Transverse colon (tissue), 4 donors: ENCODE data around the gene TICRR. TPM values are rescaled to one million over a fixed set of nuclear protein-coding genes. Genes with fewer than 3 reads are reported as not detected.
A peak's percentile ranks its signal among the peaks of the same experiment; 100 is the strongest.

Experiments
- DNase-seq: peaks from one replicate; pipeline ENCODE4 v3.0.0-alpha.2; 2019
- H3K27ac ChIP-seq, 4 donors: fragments of 200-600 bp; sonication (generic); 2 replicates each; pipeline ENCODE4 v1.5.1; 2016 to 2018; ENCODE audit warnings: inconsistent platforms in 4 of 4
- H3K27me3 ChIP-seq: fragments of 200-600 bp; sonication (generic); 2 replicates; pipeline ENCODE4 v1.5.1; 2017; ENCODE audit warnings: inconsistent platforms
- H3K36me3 ChIP-seq, 4 donors: fragments of 200-600 bp; sonication (generic); 2 replicates each; pipeline ENCODE4 v1.5.1; 2017 to 2019; ENCODE audit warnings: inconsistent platforms in 4 of 4
- H3K4me1 ChIP-seq, 4 donors: fragments of 200-600 bp; sonication (generic); 2 replicates each; pipeline ENCODE4 v1.5.1; 2017 to 2020; ENCODE audit warnings: inconsistent platforms in 4 of 4
- H3K4me3 ChIP-seq, 4 donors: fragments of 200-600 bp; sonication (generic); 1 replicate in 1 of 4; 2 replicates in 3 of 4; pipeline versions ENCODE4 v1.5.1 to v1.6.1; 2017 to 2019; ENCODE audit warnings: inconsistent platforms in 4 of 4
- H3K9me3 ChIP-seq, 2 donors: fragments of 200-600 bp; sonication (generic); 2 replicates each; pipeline ENCODE4 v1.5.1; 2017 to 2019; ENCODE audit warnings: inconsistent platforms in 2 of 2
- EP300 ChIP-seq: sonication (generic); formaldehyde crosslinking; IDR thresholded peaks from one replicate; pipeline ENCODE4 v1.6.1; 2017; ENCODE audit warnings: antibody characterized with exemption, low read depth
- POLR2A ChIP-seq: fragments of 450-650 bp; IDR thresholded peaks from one replicate; pipeline ENCODE4 v1.6.1; 2016; ENCODE audit warnings: antibody characterized with exemption, mild to moderate bottlenecking, moderate library complexity
- POLR2AphosphoS5 ChIP-seq, 3 donors: sonication (generic); formaldehyde crosslinking; IDR thresholded peaks; one replicate each; pipeline ENCODE4 v1.6.1; 2016; ENCODE audit warnings: antibody characterized with exemption in 3 of 3
- WGBS, 2 donors: methylation state at CpG; one replicate each; pipeline ENCODE4 v1.1.5; 2018; ENCODE audit warnings: low coverage in 1 of 2; 5-methylcytosine and 5-hydroxymethylcytosine counted together
- in situ Hi-C, 4 donors: fragments of 200-750 bp; cut with MboI; loops; one replicate each; pipeline versions ENCODE4 v1.15.0 to v1.15.1; 2017; ENCODE audit warnings: low sequenced_read_pairs in 3 of 4, low pct_ligation_motif_present in 1 of 4, low pct_unique_long_range_greater_than_20kb in 1 of 4
- intact Hi-C: fragments of 100-400 bp; cut with DNase I; formaldehyde crosslinking; loops from one replicate; pipeline ENCODE4 v1.15.1; 2023; ENCODE audit warnings: low total_unique reads
- total RNA-seq, 4 donors: library from RNA; depleted of rRNA; stranded (reverse); fragments of >200 nt; gene quantifications; one replicate each; pipeline ENCODE4 v1.1.0, GENCODE V29; 2016
- TF ChIP-seq, protein P1 (sequence below), 5 experiments: fragments of 200-600 bp in 3 of 5; fragments of 450-650 bp in 2 of 5; sonication (generic) in 3 of 5; IDR thresholded peaks; 1 replicate in 2 of 5; 2 replicates in 3 of 5; pipeline ENCODE4 v1.5.1; 2016 to 2017; ENCODE audit warnings: antibody characterized with exemption in 5 of 5, inconsistent platforms in 3 of 5, mild to moderate bottlenecking in 2 of 5, moderate library complexity in 1 of 5

The TICRR gene, protein sequence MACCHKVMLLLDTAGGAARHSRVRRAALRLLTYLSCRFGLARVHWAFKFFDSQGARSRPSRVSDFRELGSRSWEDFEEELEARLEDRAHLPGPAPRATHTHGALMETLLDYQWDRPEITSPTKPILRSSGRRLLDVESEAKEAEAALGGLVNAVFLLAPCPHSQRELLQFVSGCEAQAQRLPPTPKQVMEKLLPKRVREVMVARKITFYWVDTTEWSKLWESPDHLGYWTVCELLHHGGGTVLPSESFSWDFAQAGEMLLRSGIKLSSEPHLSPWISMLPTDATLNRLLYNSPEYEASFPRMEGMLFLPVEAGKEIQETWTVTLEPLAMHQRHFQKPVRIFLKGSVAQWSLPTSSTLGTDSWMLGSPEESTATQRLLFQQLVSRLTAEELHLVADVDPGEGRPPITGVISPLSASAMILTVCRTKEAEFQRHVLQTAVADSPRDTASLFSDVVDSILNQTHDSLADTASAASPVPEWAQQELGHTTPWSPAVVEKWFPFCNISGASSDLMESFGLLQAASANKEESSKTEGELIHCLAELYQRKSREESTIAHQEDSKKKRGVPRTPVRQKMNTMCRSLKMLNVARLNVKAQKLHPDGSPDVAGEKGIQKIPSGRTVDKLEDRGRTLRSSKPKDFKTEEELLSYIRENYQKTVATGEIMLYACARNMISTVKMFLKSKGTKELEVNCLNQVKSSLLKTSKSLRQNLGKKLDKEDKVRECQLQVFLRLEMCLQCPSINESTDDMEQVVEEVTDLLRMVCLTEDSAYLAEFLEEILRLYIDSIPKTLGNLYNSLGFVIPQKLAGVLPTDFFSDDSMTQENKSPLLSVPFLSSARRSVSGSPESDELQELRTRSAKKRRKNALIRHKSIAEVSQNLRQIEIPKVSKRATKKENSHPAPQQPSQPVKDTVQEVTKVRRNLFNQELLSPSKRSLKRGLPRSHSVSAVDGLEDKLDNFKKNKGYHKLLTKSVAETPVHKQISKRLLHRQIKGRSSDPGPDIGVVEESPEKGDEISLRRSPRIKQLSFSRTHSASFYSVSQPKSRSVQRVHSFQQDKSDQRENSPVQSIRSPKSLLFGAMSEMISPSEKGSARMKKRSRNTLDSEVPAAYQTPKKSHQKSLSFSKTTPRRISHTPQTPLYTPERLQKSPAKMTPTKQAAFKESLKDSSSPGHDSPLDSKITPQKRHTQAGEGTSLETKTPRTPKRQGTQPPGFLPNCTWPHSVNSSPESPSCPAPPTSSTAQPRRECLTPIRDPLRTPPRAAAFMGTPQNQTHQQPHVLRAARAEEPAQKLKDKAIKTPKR (N-terminal part only)
- 1 to 10 TPM in 1 of 4 donors, under 1 TPM in 2, not detected in 1; 0.27 to 1.4 (median 0.95) TPM for total RNA-seq

DNA sequence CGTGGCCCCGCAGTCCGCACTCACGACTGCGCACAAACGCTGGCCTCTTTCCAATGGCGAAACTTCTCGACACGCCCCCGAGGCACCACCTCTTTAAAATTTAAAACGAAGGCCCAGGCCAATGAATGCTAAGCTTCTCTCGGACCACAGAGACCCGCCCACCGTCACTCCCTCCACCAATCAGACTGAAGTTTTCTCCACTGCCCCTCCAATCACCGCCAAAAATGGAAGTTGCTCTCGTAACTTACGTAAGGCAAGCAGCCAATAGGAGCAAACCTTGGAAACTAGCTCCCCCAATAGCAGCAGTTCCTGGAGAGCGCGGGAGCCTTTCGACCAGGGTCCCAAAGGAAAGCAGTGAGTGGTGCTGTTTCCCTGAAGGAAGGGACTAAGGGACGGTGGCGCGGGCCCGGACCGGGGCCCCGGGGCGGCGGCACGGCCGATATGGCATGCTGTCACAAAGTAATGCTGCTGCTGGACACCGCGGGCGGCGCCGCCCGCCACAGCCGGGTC lies at the start of gene TICRR:
Gene TICRR (plus strand): TSS at position 324 of the 510 bp plus-strand sequence. CDS start 118 bp downstream, at position 442.
- H3K9me3 ChIP-seq, result no peaks in the 10 kb centered on the region
- H3K4me3 ChIP-seq, result peak within 1 kb of the TSS; percentile 61 to 93 (median 77)
- H3K36me3 ChIP-seq, result no peaks in the 10 kb centered on the region
- DNase-seq, result peak; percentile 97
- H3K4me1 ChIP-seq, result peaks cover 4 to 15% (median 9%) of the 10 kb centered on the region in 4 donors
- TF ChIP-seq POLR2A (no peak), EP300 (no peak), POLR2AphosphoS5 (IDR thresholded peaks at IDR 0.05) (peak in 1 of 3 donors; percentile 33)
- TF ChIP-seq, protein P1, sequence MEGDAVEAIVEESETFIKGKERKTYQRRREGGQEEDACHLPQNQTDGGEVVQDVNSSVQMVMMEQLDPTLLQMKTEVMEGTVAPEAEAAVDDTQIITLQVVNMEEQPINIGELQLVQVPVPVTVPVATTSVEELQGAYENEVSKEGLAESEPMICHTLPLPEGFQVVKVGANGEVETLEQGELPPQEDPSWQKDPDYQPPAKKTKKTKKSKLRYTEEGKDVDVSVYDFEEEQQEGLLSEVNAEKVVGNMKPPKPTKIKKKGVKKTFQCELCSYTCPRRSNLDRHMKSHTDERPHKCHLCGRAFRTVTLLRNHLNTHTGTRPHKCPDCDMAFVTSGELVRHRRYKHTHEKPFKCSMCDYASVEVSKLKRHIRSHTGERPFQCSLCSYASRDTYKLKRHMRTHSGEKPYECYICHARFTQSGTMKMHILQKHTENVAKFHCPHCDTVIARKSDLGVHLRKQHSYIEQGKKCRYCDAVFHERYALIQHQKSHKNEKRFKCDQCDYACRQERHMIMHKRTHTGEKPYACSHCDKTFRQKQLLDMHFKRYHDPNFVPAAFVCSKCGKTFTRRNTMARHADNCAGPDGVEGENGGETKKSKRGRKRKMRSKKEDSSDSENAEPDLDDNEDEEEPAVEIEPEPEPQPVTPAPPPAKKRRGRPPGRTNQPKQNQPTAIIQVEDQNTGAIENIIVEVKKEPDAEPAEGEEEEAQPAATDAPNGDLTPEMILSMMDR (IDR thresholded peaks at IDR 0.05), result no peak
- intact Hi-C loops (no loop called here), in situ Hi-C loops (no loop called here)
- H3K27ac ChIP-seq, result peak within 1 kb of the TSS in 3 of 4 donors; percentile 46 to 64 (median 62)
- WGBS, 2 donors, result 0 to 1% methylated on average over 1 to 31 of the region's 37 CpGs
- H3K27me3 ChIP-seq, result no peaks in the 10 kb centered on the region

DNA sequence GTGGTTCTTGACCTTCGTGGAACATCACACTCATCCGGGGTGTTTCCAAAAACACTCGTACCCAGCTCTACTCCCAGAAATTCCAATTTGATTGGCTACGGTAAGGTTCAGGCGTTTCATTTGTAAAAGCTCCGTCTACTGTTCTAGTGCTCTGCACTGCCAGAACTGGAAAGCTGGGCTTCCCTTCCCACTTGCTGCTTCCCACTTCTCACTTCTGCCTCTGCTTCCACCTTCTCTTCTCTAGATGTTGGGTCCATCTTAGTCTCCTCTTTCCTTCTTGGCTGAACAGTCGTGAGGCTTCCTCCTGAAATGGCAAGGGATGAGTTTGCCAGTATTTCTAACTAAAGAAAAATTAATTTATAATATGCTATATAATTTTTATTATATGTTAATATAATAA lies 49.1 kb upstream of the TICRR start:
- no peaks in the 10 kb centered on the region for H3K27me3 ChIP-seq

DNA sequence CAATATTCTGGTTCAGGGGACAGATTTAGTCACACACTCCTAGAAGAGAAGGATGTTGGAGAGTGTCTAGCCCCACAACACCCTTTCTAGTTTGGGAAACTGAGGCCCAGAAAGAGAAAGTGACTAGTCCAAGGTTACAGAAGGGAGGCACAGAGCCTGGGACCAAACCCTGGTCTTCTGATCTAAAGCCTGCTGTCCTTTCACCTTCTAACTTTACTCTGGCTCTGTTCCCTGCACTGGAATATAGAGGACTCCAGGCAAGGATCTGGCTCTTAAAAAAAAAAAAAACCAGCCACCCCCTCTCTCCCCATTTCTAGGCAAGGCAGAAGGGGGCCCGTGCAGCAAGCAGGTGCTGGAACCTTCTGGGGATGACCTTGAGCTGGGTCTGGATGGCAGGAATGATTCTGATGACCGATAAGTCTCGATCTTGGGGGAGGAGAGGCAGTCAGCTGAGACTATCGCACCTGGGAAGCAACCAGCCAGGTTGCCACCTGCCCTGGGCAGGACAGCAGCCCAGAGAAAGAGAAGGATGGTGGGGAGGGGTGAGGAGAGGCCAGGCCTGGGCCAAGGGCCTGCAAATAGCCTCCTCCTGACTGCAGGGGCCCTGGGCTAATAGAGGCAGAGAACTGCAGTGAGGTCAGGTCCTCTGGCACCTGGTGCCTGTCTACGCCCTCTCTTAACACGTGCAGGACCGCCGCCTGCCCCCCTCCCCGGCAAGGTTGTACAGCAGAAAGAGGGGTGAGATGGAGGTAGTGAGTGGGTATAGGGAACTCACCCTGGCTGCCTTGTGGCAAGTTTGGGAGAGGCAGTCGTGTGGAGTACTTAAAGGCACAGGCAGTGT lies 48.4 kb upstream of the TICRR start:
- in situ Hi-C loops (no loop called here), intact Hi-C loops (no loop called here)
- Histone ChIP-seq H3K27ac (no peak overlapping the region), H3K4me1 (no peaks in the 10 kb centered on the region), H3K9me3 (no peaks in the 10 kb centered on the region), H3K4me3 (no peak overlapping the region), H3K36me3 (no peaks in the 10 kb centered on the region), H3K27me3 (no peaks in the 10 kb centered on the region)
- no peak for DNase-seq
- 82% methylated on average over 10 of the region's 10 CpGs; no CpG with 5 or more reads in 1 of the 2 donors for WGBS, 2 donors
- TF ChIP-seq, protein P1 (IDR thresholded peaks at IDR 0.05), result no peak
- TF ChIP-seq POLR2AphosphoS5 (IDR thresholded peaks at IDR 0.05) (no peak), POLR2A (no peak)

More for the DNA sequence above, 49.1 kb upstream of the TICRR start:
- TF ChIP-seq POLR2AphosphoS5 (IDR thresholded peaks at IDR 0.05), result no peak
- TF ChIP-seq, protein P1 (IDR thresholded peaks at IDR 0.05), result no peak
- Histone ChIP-seq H3K4me3 (no peak overlapping the region), H3K36me3 (no peaks in the 10 kb centered on the region), H3K27ac (no peak overlapping the region), H3K4me1 (no peaks in the 10 kb centered on the region), H3K9me3 (no peaks in the 10 kb centered on the region)
- no peak for DNase-seq
- in situ Hi-C loops, result no loop called here
- 86 to 89% methylated on average over 1 to 7 of the region's 7 CpGs for WGBS, 2 donors
- intact Hi-C loops, result no loop called here
